K562 (cell line): ENCODE measurements around the gene IFNGR1. TPM values are rescaled to one million over a fixed set of nuclear protein-coding genes. Genes with fewer than 3 reads are reported as not detected.

Experiments
- ATAC-seq: fragments of 200-7000 bp; cut with Tn5 transposase; 3 replicates; pipeline ENCODE4 v1.9.1; 2020; ENCODE audit warnings: moderate library complexity
- BruUV-seq: library from RNA; stranded (reverse); fragments of 400-500 nt; replicated peaks from 2 replicates; lab custom pipeline; 2021; lab: Mats Ljungman, UMichigan
- CTCF ChIA-PET: fragments of 300-600 bp; formaldehyde crosslinking; extraction: SDS; loops from one replicate; lab custom pipeline; 2021; ENCODE audit warnings: low intra/inter-chr PET ratio; lab: Yijun Ruan, JAX
- POLR2A ChIA-PET: fragments of 300-600, 350-650 bp; sonication (Branson Sonifier 250); formaldehyde crosslinking; extraction: SDS; loops from one replicate; lab custom pipeline; 2021; ENCODE audit warnings: antibody characterized with exemption, inconsistent platforms; lab: Yijun Ruan, JAX
- DNase-seq, 4 experiments: peaks; one replicate each; pipeline versions ENCODE4 v3.0.0 to v3.0.0-alpha.2; 2011 to 2018; ENCODE audit warnings: low spot score in 3 of 4, mixed read lengths in 3 of 4; ENCODE audit errors: extremely low read depth in 1 of 4
- FAIRE-seq: peaks from 2 replicates; lab custom pipeline; 2011; peaks lifted over from hg19 to GRCh38; lab: Jason Lieb, UNC
- H2AFZ ChIP-seq: 2 replicates; pipeline ENCODE4 v1.6.0; 2011; ENCODE audit warnings: low read depth, low read length, control low read depth, inconsistent platforms
- H3K27ac ChIP-seq: fragments of 200-600 bp; 3 replicates; pipeline ENCODE4 v1.8.0; 2011; ENCODE audit warnings: low read depth, mild to moderate bottlenecking, control low read depth, inconsistent platforms, low read length, moderate library complexity, mixed read lengths; ENCODE audit errors: extremely low read depth
- H3K27me3 ChIP-seq, 2 experiments: fragments of 300-600 bp in 1 of 2; 2 replicates in 1 of 2; 3 replicates in 1 of 2; pipeline versions ENCODE4 v1.6.0 to v1.8.0; 2011; ENCODE audit warnings: inconsistent platforms in 2 of 2, low read length in 2 of 2, mild to moderate bottlenecking in 1 of 2, mixed read lengths in 1 of 2, moderate library complexity in 1 of 2; ENCODE audit not compliant: control insufficient read depth in 2 of 2, insufficient read depth in 2 of 2
- H3K36me3 ChIP-seq: fragments of 300-600 bp; 3 replicates; pipeline ENCODE4 v1.8.0; 2011; ENCODE audit warnings: mild to moderate bottlenecking, low read length, inconsistent platforms; ENCODE audit not compliant: control insufficient read depth, insufficient read depth
- H3K4me1 ChIP-seq, 2 experiments: fragments of 200-600 bp in 1 of 2; replicated peaks in 1 of 2; 2 replicates in 1 of 2; 3 replicates in 1 of 2; pipeline versions ENCODE4 v1.5.1 to v1.8.0; 2011; ENCODE audit warnings: inconsistent platforms in 2 of 2, low read length in 2 of 2, mild to moderate bottlenecking in 1 of 2, mixed read lengths in 1 of 2, moderate library complexity in 1 of 2; ENCODE audit not compliant: control insufficient read depth in 2 of 2, insufficient read depth in 2 of 2
- H3K4me2 ChIP-seq: 2 replicates; pipeline ENCODE4 v1.6.1; 2011; ENCODE audit warnings: low read length, control low read depth, inconsistent platforms, mixed read lengths; ENCODE audit not compliant: insufficient read depth
- H3K4me3 ChIP-seq: fragments of 200-600 bp; sonication (generic), shearing (Covaris generic); 2 replicates; pipeline ENCODE4 v1.5.1; 2016; ENCODE audit warnings: control low read depth, inconsistent platforms
- H3K79me2 ChIP-seq: fragments of 200-600 bp; 3 replicates; pipeline ENCODE4 v1.8.0; 2011; ENCODE audit warnings: low read length, inconsistent platforms; ENCODE audit not compliant: control insufficient read depth, insufficient read depth
- H3K9ac ChIP-seq, 2 experiments: 2 replicates each; pipeline versions ENCODE4 v1.6.0 to v1.6.1; 2011; ENCODE audit warnings: low read depth in 2 of 2, low read length in 2 of 2, control low read depth in 1 of 2, inconsistent platforms in 1 of 2, mild to moderate bottlenecking in 1 of 2, mixed read lengths in 1 of 2; ENCODE audit not compliant: insufficient read depth in 1 of 2
- H3K9me1 ChIP-seq: one replicate; pipeline ENCODE4 v1.6.0; 2011; ENCODE audit warnings: inconsistent platforms, mild to moderate bottlenecking, low read length, moderate library complexity; ENCODE audit not compliant: control insufficient read depth, insufficient read depth
- H3K9me3 ChIP-seq: replicated peaks from 2 replicates; pipeline ENCODE4 v1.5.1; 2011; ENCODE audit warnings: low read depth, low read length, inconsistent platforms; ENCODE audit not compliant: control insufficient read depth, insufficient read depth
- H4K20me1 ChIP-seq: replicated peaks from 2 replicates; pipeline ENCODE4 v1.6.1; 2011; ENCODE audit warnings: low read length, inconsistent platforms, mixed read lengths; ENCODE audit not compliant: control insufficient read depth, insufficient read depth
- CBFB ChIP-seq: sonication (generic); formaldehyde crosslinking; IDR thresholded peaks from 2 replicates; pipeline ENCODE4 v1.4.0; 2020; ENCODE audit warnings: mild to moderate bottlenecking, missing genetic modification reagents
- ETV5 ChIP-seq: sonication (generic); formaldehyde crosslinking; IDR thresholded peaks from 2 replicates; pipeline ENCODE4 v1.4.0; 2020; ENCODE audit warnings: low read depth, mild to moderate bottlenecking, missing genetic modification reagents
- MBD2 ChIP-seq: sonication (generic); IDR thresholded peaks from 2 replicates; pipeline ENCODE4 v1.6.1; 2016; ENCODE audit warnings: low read depth, borderline replicate concordance
- NKRF ChIP-seq: fragments of 450-650 bp; IDR thresholded peaks from 2 replicates; pipeline ENCODE4 v1.6.1; 2016; ENCODE audit warnings: borderline replicate concordance
- RBBP5 ChIP-seq: fragments of 200-600 bp; sonication (generic); IDR thresholded peaks from 2 replicates; pipeline ENCODE4 v1.6.1; 2012; ENCODE audit warnings: borderline replicate concordance, mild to moderate bottlenecking, low read length, control low read depth, inconsistent platforms; ENCODE audit not compliant: insufficient read depth, poor library complexity, severe bottlenecking
- RBM14 ChIP-seq: fragments of 200-400 bp; formaldehyde crosslinking; IDR thresholded peaks from 2 replicates; pipeline ENCODE4 v1.6.1; 2018; ENCODE audit warnings: low read depth, mild to moderate bottlenecking, low read length, moderate library complexity, borderline replicate concordance; ENCODE audit not compliant: insufficient read depth
- SMARCA5 ChIP-seq: fragments of 450-650 bp; IDR thresholded peaks from 2 replicates; pipeline ENCODE4 v1.6.1; 2016
- TARDBP ChIP-seq: fragments of 450-650 bp; IDR thresholded peaks from 2 replicates; pipeline ENCODE4 v1.6.1; 2016
- TBP ChIP-seq: optimal IDR thresholded peaks from 2 replicates; pipeline ENCODE3; 2011; ENCODE audit warnings: low read depth, low read length, improper control_type of control experiment
- WGBS: fragments of 100-300 bp; shearing (Covaris generic); methylation state at CpG from one replicate; pipeline ENCODE4 v1.1.6; 2016; ENCODE audit warnings: low coverage, mixed read lengths; ENCODE audit not compliant: insufficient coverage; ENCODE audit errors: missing lambda C conversion rate; 5-methylcytosine and 5-hydroxymethylcytosine counted together
- in situ Hi-C: fragments of 300-500 bp; cut with MboI; formaldehyde crosslinking; loops from 4 replicates; pipeline ENCODE4 v1.15.0; 2018; ENCODE audit warnings: inconsistent platforms, mixed read lengths
- intact Hi-C: fragments of 100-400 bp; cut with micrococcal nuclease; formaldehyde crosslinking; loops from 2 replicates; pipeline ENCODE4 v1.14.2; 2022
- polyA plus RNA-seq, 8 experiments: library from polyadenylated mRNA; depleted of rRNA in 4 of 8; stranded (reverse) in 5 of 8; unstranded in 3 of 8; fragments of >200 nt; fragmentation: Nextera tagmentation in 2 of 8; fragmentation: Illumina TruSeq in 1 of 8; extraction: Ambion mirVana in 2 of 8; extraction: Trizol in 1 of 8; gene quantifications; 2 replicates each; pipeline versions ENCODE4 v1.2.1 to v1.2.3, GENCODE V29; 2011 to 2014; ENCODE audit warnings: inconsistent platforms in 1 of 8, missing spikeins in 1 of 8
- total RNA-seq, 7 experiments: library from RNA; depleted of rRNA in 6 of 7; stranded (reverse); fragments of >200 nt in 6 of 7; fragmentation: Illumina TruSeq in 2 of 7; extraction: Trizol in 2 of 7; gene quantifications; 2 replicates each; pipeline versions ENCODE4 v1.2.1 to v1.2.3, GENCODE V29; 2011 to 2021; ENCODE audit warnings: low replicate concordance in 1 of 7

Gene IFNGR1
- total and polyA plus RNA-seq, 9 of the 15 experiments (the other 6 are each of a cell fraction or from before 2014, with no cell fraction given) = 14.7 to 47.0 (median 26.7) TPM

GRCh38 chr6:137150072-137150471 is 69.1 kb downstream of the IFNGR1 start:
- intact Hi-C loops (no loop called here), in situ Hi-C loops (no loop called here)
- H4K20me1 ChIP-seq = no peaks in the 10 kb centered on the region
- ATAC-seq = no peak
- TF ChIP-seq NKRF = no peak
- no peak for TF ChIP-seq RBM14
- no peak for TF ChIP-seq TARDBP
- no peak for TF ChIP-seq CBFB (CRISPR knock-in tag)
- TF ChIP-seq ETV5 (CRISPR knock-in tag) = no peak
- TF ChIP-seq MBD2 = no peak
- no peak for TF ChIP-seq SMARCA5
- TF ChIP-seq RBBP5 = no peak
- TF ChIP-seq TBP = no peak
- no peak overlapping the region for H3K27ac ChIP-seq
- H3K27me3 ChIP-seq = peaks cover 0 to 8% of the 10 kb centered on the region in 2 experiments; a peak in 1 of 5 replicates
- H3K36me3 ChIP-seq = no peaks in the 10 kb centered on the region
- no peak for DNase-seq
- H3K9me3 ChIP-seq = no peaks in the 10 kb centered on the region
- no peak overlapping the region for H3K9ac ChIP-seq
- ChIA-PET POLR2A (interaction anchor here (1.3 kb wide), 1 partner anchor 12 kb away, joined by 3 read pairs; no protein-coding TSS in a partner anchor), CTCF (no interaction called here)
- FAIRE-seq = no peak
- H3K9me1 ChIP-seq = no peaks in the 10 kb centered on the region
- no peak overlapping the region for H3K4me2 ChIP-seq
- 2% methylated on average over 3 of the region's 3 CpGs for WGBS
- H3K4me1 ChIP-seq = no peaks in the 10 kb centered on the region
- H3K4me3 ChIP-seq = no peak overlapping the region
- no TSS peak for BruUV-seq
- H3K79me2 ChIP-seq = no peaks in the 10 kb centered on the region
- no peak overlapping the region for H2AFZ ChIP-seq
